Mesenchymal stem cell (in vitro differentiated cells and primary cell): Measurements from ENCODE around the gene PCGF5.
"Not testable (repeated sequence)": the region's sequence is repeated elsewhere in the genome, so short reads cannot be mapped to it uniquely, and the experiment has no call there.

Experiments
- DNase-seq: peaks from one replicate; pipeline ENCODE4 v3.0.0-alpha.2; 2013
- H2AFZ ChIP-seq: one replicate; pipeline ENCODE4 v1.6.1; 2013; ENCODE audit warnings: low read depth, mild to moderate bottlenecking, control low read depth, inconsistent platforms, low read length, moderate library complexity
- H2AK5ac ChIP-seq: 2 replicates; pipeline ENCODE4 v1.6.1; 2013; ENCODE audit warnings: low read length, moderate library complexity, mild to moderate bottlenecking, inconsistent platforms; ENCODE audit not compliant: severe bottlenecking
- H2BK120ac ChIP-seq: one replicate; pipeline ENCODE4 v1.6.1; 2013; ENCODE audit warnings: low read depth, mild to moderate bottlenecking, inconsistent platforms, low read length, moderate library complexity
- H2BK12ac ChIP-seq, 2 experiments: one replicate each; pipeline ENCODE4 v1.6.1; 2013; ENCODE audit warnings: inconsistent platforms in 2 of 2, low read length in 2 of 2, mild to moderate bottlenecking in 2 of 2, moderate library complexity in 2 of 2, control low read depth in 1 of 2
- H2BK15ac ChIP-seq: one replicate; pipeline ENCODE4 v1.6.1; 2013; ENCODE audit warnings: mild to moderate bottlenecking, low read depth, inconsistent platforms; ENCODE audit not compliant: poor library complexity, severe bottlenecking
- H2BK5ac ChIP-seq: 2 replicates; pipeline ENCODE4 v1.6.1; 2013; ENCODE audit warnings: low read depth, mild to moderate bottlenecking, low read length, control low read depth, inconsistent platforms; ENCODE audit not compliant: poor library complexity, severe bottlenecking
- H3K14ac ChIP-seq, 2 experiments: one replicate each; pipeline ENCODE4 v1.6.1; 2013; ENCODE audit warnings: inconsistent platforms in 2 of 2, low read length in 2 of 2, control low read depth in 1 of 2, mild to moderate bottlenecking in 1 of 2, moderate library complexity in 1 of 2
- H3K18ac ChIP-seq, 2 experiments: one replicate each; pipeline ENCODE4 v1.6.1; 2013; ENCODE audit warnings: inconsistent platforms in 2 of 2, low read length in 2 of 2, control low read depth in 1 of 2, low read depth in 1 of 2, mild to moderate bottlenecking in 1 of 2
- H3K23ac ChIP-seq, 2 experiments: one replicate each; pipeline ENCODE4 v1.6.1; 2013; ENCODE audit warnings: inconsistent platforms in 2 of 2, low read length in 2 of 2, mild to moderate bottlenecking in 2 of 2, moderate library complexity in 2 of 2, control low read depth in 1 of 2
- H3K27ac ChIP-seq: 2 replicates; pipeline ENCODE4 v1.5.1; 2013; ENCODE audit warnings: mild to moderate bottlenecking, moderate library complexity, low read length, control low read depth, inconsistent platforms; ENCODE audit not compliant: poor library complexity, severe bottlenecking
- H3K27me3 ChIP-seq, 2 experiments: 2 replicates each; pipeline versions ENCODE4 v1.6.1 to v1.7.0; 2013; ENCODE audit warnings: low read length in 2 of 2, mild to moderate bottlenecking in 2 of 2, moderate library complexity in 2 of 2, control low read depth in 1 of 2, inconsistent platforms in 1 of 2; ENCODE audit not compliant: control insufficient read depth in 1 of 2, insufficient read depth in 1 of 2
- H3K36me3 ChIP-seq, 2 experiments: 2 replicates each; pipeline versions ENCODE4 v1.6.1 to v1.7.0; 2013; ENCODE audit warnings: low read length in 2 of 2, control low read depth in 1 of 2, inconsistent platforms in 1 of 2, low read depth in 1 of 2, mild to moderate bottlenecking in 1 of 2; ENCODE audit not compliant: insufficient read depth in 2 of 2, control insufficient read depth in 1 of 2
- H3K4ac ChIP-seq, 2 experiments: one replicate each; pipeline ENCODE4 v1.6.1; 2013; ENCODE audit warnings: inconsistent platforms in 2 of 2, low read length in 2 of 2, mild to moderate bottlenecking in 2 of 2, moderate library complexity in 2 of 2, control low read depth in 1 of 2, low read depth in 1 of 2
- H3K4me1 ChIP-seq: 2 replicates; pipeline ENCODE4 v1.6.1; 2013; ENCODE audit warnings: low read depth, low read length, control low read depth; ENCODE audit not compliant: control insufficient read depth, insufficient read depth
- H3K4me2 ChIP-seq: 2 replicates; pipeline ENCODE4 v1.6.1; 2013; ENCODE audit warnings: low read length, mild to moderate bottlenecking, inconsistent platforms; ENCODE audit not compliant: poor library complexity, severe bottlenecking
- H3K4me3 ChIP-seq, 2 experiments: 2 replicates each; pipeline versions ENCODE4 v1.5.1 to v1.7.0; 2013; ENCODE audit warnings: low read length in 2 of 2, mild to moderate bottlenecking in 2 of 2, control low read depth in 1 of 2, low read depth in 1 of 2; ENCODE audit not compliant: insufficient read depth in 1 of 2
- H3K79me1 ChIP-seq: replicated peaks from 2 replicates; pipeline ENCODE4 v1.6.1; 2013; ENCODE audit warnings: mild to moderate bottlenecking, control low read depth, low read length, inconsistent platforms; ENCODE audit not compliant: poor library complexity, severe bottlenecking
- H3K9ac ChIP-seq: 2 replicates; pipeline ENCODE4 v1.7.0; 2013; ENCODE audit warnings: mild to moderate bottlenecking, low read length, moderate library complexity
- H3K9me3 ChIP-seq: 2 replicates; pipeline ENCODE4 v1.7.0; 2013; ENCODE audit warnings: mild to moderate bottlenecking, low read length; ENCODE audit not compliant: control insufficient read depth
- H4K8ac ChIP-seq: one replicate; pipeline ENCODE4 v1.6.1; 2013; ENCODE audit warnings: inconsistent platforms, mild to moderate bottlenecking, low read length, moderate library complexity
- H4K91ac ChIP-seq: one replicate; pipeline ENCODE4 v1.6.1; 2013; ENCODE audit warnings: mild to moderate bottlenecking, low read length, inconsistent platforms
- WGBS: methylation state at CpG from one replicate; pipeline ENCODE4 v1.1.7; 2013; ENCODE audit warnings: mixed read lengths; 5-methylcytosine and 5-hydroxymethylcytosine counted together

Gene PCGF5

DNA sequence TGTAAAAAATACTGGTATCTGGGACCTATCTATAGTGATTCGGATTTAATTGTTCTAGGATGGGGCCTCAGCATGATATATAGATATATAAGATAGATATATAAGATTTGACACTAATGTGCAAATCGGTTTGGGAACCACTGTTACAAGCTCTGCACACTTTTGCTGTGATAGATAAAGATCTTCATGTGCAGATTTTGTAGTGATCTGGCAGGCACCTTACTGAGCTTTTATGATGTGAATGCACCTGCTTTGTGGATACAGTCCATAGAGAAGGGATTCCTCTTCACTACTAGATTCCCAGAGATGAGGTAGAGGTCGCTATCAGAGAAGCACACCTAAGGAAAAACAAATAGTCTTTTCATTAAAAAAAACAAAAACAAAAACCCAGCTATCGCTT is 33.3 kb upstream of the PCGF5 start:
- Histone ChIP-seq H2BK120ac (no peak overlapping the region), H3K27ac (no peak overlapping the region), H3K9me3 (no peaks in the 10 kb centered on the region), H2BK12ac (no peak overlapping the region), H3K4me3 (no peak overlapping the region), H3K23ac (no peak overlapping the region), H4K8ac (no peak overlapping the region), H2BK5ac (no peak overlapping the region), H3K36me3 (no peaks in the 10 kb centered on the region), H3K4me1 (peaks cover 11% of the 10 kb centered on the region), H3K9ac (no peak overlapping the region), H3K79me1 (peaks cover 16% of the 10 kb centered on the region), H3K4ac (no peak overlapping the region), H3K4me2 (no peak overlapping the region), H2AK5ac (no peak overlapping the region), H3K18ac (no peak overlapping the region), H2AFZ (no peak overlapping the region), H4K91ac (no peak overlapping the region), H3K27me3 (no peaks in the 10 kb centered on the region), H2BK15ac (no peak overlapping the region), H3K14ac (no peak overlapping the region)
- DNase-seq = no peak
- 82% methylated on average over 1 of the region's 4 CpGs for WGBS

DNA sequence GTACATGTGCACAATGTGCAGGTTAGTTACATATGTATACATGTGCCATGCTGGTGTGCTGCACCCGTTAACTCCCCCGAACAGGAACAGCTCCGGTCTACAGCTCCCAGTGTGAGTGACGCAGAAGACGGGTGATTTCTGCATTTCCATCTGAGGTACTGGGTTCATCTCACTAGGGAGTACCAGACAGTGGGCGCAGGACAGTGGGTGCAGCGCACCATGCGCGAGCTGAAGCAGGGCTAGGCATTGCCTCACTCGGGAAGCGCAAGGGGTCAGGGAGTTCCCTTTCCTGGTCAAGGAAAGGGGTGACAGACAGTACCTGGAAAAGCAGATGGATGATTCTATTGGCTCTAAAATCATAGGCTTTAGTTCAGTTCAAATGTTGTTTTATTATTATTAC is 32.5 kb upstream of the PCGF5 start:
- H3K4me3 ChIP-seq, H2BK5ac ChIP-seq: not testable (repeated sequence)
- WGBS = 94% methylated on average over 11 of the region's 11 CpGs

DNA sequence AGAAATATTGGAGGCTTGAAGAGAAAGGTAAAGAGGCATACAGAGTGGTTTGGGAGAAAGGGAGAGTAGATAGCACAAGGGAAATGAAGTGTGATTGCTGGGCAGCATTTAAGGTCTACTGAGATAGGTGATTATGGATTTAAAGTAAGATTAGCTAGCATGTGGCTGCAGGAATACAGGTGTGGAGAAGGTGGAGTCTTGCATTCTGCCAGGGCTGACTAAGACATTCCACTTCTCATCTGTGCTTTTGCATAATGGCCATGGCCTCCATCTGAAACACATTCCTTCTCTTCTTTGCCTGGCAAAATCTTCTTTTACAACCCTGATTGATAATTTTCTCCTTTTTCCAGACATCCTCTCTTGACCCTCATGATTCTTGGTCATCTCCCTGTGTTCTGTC is 31.6 kb upstream of the PCGF5 start:
- H2AK5ac ChIP-seq = no peak overlapping the region
- H3K27ac ChIP-seq = no peak overlapping the region
- no peak overlapping the region for H2BK12ac ChIP-seq
- no peak overlapping the region for H4K8ac ChIP-seq
- H3K9me3 ChIP-seq = no peaks in the 10 kb centered on the region
- H2BK5ac ChIP-seq = no peak overlapping the region
- H3K79me1 ChIP-seq = peaks cover 16% of the 10 kb centered on the region
- H3K4me2 ChIP-seq = no peak overlapping the region
- H3K27me3 ChIP-seq = no peaks in the 10 kb centered on the region
- no peak overlapping the region for H2BK120ac ChIP-seq
- H2BK15ac ChIP-seq = no peak overlapping the region
- peaks cover 11% of the 10 kb centered on the region for H3K4me1 ChIP-seq
- no peak overlapping the region for H3K18ac ChIP-seq
- no peak overlapping the region for H3K23ac ChIP-seq
- no peak overlapping the region for H4K91ac ChIP-seq
- no peak for DNase-seq
- H2AFZ ChIP-seq = no peak overlapping the region
- H3K9ac ChIP-seq = no peak overlapping the region
- H3K4ac ChIP-seq = no peak overlapping the region
- no peak overlapping the region for H3K14ac ChIP-seq
- no peak overlapping the region for H3K4me3 ChIP-seq
- no peaks in the 10 kb centered on the region for H3K36me3 ChIP-seq

More for the DNA sequence above, 32.5 kb upstream of the PCGF5 start:
- H3K18ac ChIP-seq, H3K27me3 ChIP-seq, H4K91ac ChIP-seq, H3K36me3 ChIP-seq, H3K4ac ChIP-seq, H4K8ac ChIP-seq, H3K27ac ChIP-seq, H3K9ac ChIP-seq, DNase-seq, H2BK120ac ChIP-seq, H2AFZ ChIP-seq, H3K9me3 ChIP-seq, H3K14ac ChIP-seq, H3K23ac ChIP-seq, H3K4me2 ChIP-seq, H2BK15ac ChIP-seq, H2AK5ac ChIP-seq, H2BK12ac ChIP-seq: not testable (repeated sequence)
- Histone ChIP-seq H3K79me1 (peaks cover 16% of the 10 kb centered on the region), H3K4me1 (peaks cover 11% of the 10 kb centered on the region)

DNA sequence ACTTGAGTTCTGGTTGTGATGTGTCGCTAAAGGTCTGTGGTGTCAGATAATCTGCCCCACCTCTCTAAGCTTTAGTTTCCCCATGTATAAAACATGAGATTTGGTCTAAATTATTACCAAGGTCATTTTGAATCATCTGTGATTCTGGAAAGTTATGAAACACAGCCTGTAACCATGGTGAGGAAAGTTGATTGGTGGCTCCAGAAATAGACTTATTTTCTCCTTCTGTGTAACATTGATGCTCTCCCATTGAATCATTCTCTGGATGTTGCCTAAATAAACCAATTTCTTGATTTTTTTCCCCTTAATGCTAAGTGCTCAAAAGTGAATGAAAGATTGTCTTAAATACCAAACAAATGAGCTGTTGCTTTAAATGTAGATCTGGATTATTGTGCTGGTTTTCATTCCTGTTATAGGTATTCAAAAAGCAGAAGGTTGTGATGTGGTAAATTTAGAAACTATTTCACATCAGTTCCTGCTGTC is 30.0 kb upstream of the PCGF5 start:
- Histone ChIP-seq H2AK5ac (no peak overlapping the region), H2BK5ac (no peak overlapping the region), H3K9ac (peak overlapping the region; percentile 62), H3K4me1 (peaks cover 4% of the 10 kb centered on the region), H3K4me3 (no peak overlapping the region), H3K4ac (no peak overlapping the region), H3K79me1 (peaks cover 7% of the 10 kb centered on the region), H2AFZ (no peak overlapping the region), H2BK12ac (no peak overlapping the region), H2BK120ac (no peak overlapping the region), H3K36me3 (no peaks in the 10 kb centered on the region), H4K8ac (no peak overlapping the region), H3K14ac (no peak overlapping the region), H3K4me2 (no peak overlapping the region), H3K23ac (no peak overlapping the region), H2BK15ac (no peak overlapping the region), H4K91ac (no peak overlapping the region), H3K18ac (no peak overlapping the region), H3K27ac (no peak overlapping the region), H3K9me3 (no peaks in the 10 kb centered on the region), H3K27me3 (no peaks in the 10 kb centered on the region)
- WGBS = no CpG with 5 or more reads among the region's 1 CpG
- DNase-seq = peak; percentile 26
